ENCODE results near the gene TUSC7. TPM values are rescaled to one million over a fixed set of nuclear protein-coding genes. Genes with fewer than 3 reads are reported as not detected.

Gene TUSC7
- total RNA-seq, 4 donors from 2014 or later: not detected

- Histone ChIP-seq H3K27ac (no peak overlapping the region), H3K36me3 (no peaks in the 10 kb centered on the region), H3K4me3 (replicated peaks in 1 of 3) (no peak overlapping the region), H3K9me3 (no peaks in the 10 kb centered on the region), H3K4me1 (no peaks in the 10 kb centered on the region), H3K27me3 (no peaks in the 10 kb centered on the region)
- intact Hi-C loops (cut with DNase I): no loop called here
- no peak for DNase-seq
- WGBS, 2 donors: 68 to 91% methylated on average over 2 of the region's 2 CpGs
- TF ChIP-seq POLR2A (IDR thresholded peaks at IDR 0.05) (no peak), CTCF (IDR thresholded peaks at IDR 0.05) (no peak)
Measured at GRCh38 chr3:116739678-116740077, 30.1 kb downstream of the TUSC7 start.

GRCh38 chr3:116740293-116740692 is 30.7 kb downstream of the TUSC7 start:
- Histone ChIP-seq H3K27ac (no peak overlapping the region), H3K4me3 (replicated peaks in 1 of 3) (no peak overlapping the region), H3K4me1 (no peaks in the 10 kb centered on the region), H3K27me3 (no peaks in the 10 kb centered on the region), H3K36me3 (no peaks in the 10 kb centered on the region), H3K9me3 (no peaks in the 10 kb centered on the region)
- intact Hi-C loops (cut with DNase I): no loop called here
- WGBS, 2 donors: 84 to 87% methylated on average over 2 of the region's 2 CpGs
- no peak for DNase-seq
- no peak for TF ChIP-seq POLR2A (IDR thresholded peaks at IDR 0.05)
- TF ChIP-seq CTCF (IDR thresholded peaks at IDR 0.05): no peak

- H3K36me3 ChIP-seq: no peaks in the 10 kb centered on the region
- 41 to 42% methylated on average over 1 of the region's 1 CpG for WGBS, 2 donors
- H3K4me1 ChIP-seq: no peaks in the 10 kb centered on the region
- no peak overlapping the region for H3K4me3 ChIP-seq (replicated peaks in 1 of 3)
- intact Hi-C loops (cut with DNase I): no loop called here
- no peak for DNase-seq
- TF ChIP-seq POLR2A (IDR thresholded peaks at IDR 0.05): no peak
- no peak for TF ChIP-seq CTCF (IDR thresholded peaks at IDR 0.05)
- H3K9me3 ChIP-seq: no peaks in the 10 kb centered on the region
- no peaks in the 10 kb centered on the region for H3K27me3 ChIP-seq
- H3K27ac ChIP-seq: no peak overlapping the region
Measured at GRCh38 chr3:116741467-116741866, 31.9 kb downstream of the TUSC7 start.

- Histone ChIP-seq H3K4me1 (no peaks in the 10 kb centered on the region), H3K36me3 (no peaks in the 10 kb centered on the region), H3K9me3 (no peaks in the 10 kb centered on the region), H3K4me3 (replicated peaks in 1 of 3) (no peak overlapping the region), H3K27ac (no peak overlapping the region), H3K27me3 (no peaks in the 10 kb centered on the region)
- TF ChIP-seq CTCF (IDR thresholded peaks at IDR 0.05) (no peak), POLR2A (IDR thresholded peaks at IDR 0.05) (no peak)
- peak; percentile 2 to 6 for DNase-seq
- intact Hi-C loops (cut with DNase I): no loop called here
Measured at GRCh38 chr3:116743062-116743461, 33.5 kb downstream of the TUSC7 start.

- no peak for DNase-seq
- Histone ChIP-seq H3K9me3 (no peaks in the 10 kb centered on the region), H3K36me3 (no peaks in the 10 kb centered on the region), H3K27ac (no peak overlapping the region), H3K4me1 (no peaks in the 10 kb centered on the region), H3K27me3 (no peaks in the 10 kb centered on the region), H3K4me3 (replicated peaks in 1 of 3) (no peak overlapping the region)
- 19 to 22% methylated on average over 3 of the region's 3 CpGs for WGBS, 2 donors
- intact Hi-C loops (cut with DNase I): no loop called here
- TF ChIP-seq POLR2A (IDR thresholded peaks at IDR 0.05): no peak
- TF ChIP-seq CTCF (IDR thresholded peaks at IDR 0.05): no peak
Measured at GRCh38 chr3:116749388-116749787, 39.8 kb downstream of the TUSC7 start.

Data from thyroid gland (tissue), 4 donors.